Mesodermal cell (in vitro differentiated cells): ENCODE measurements around the gene CAMK2B.
"Not testable (repeated sequence)": the region's sequence is repeated elsewhere in the genome, so short reads cannot be mapped to it uniquely, and the experiment has no call there.

Source experiments
- H3K27ac ChIP-seq: 2 replicates; pipeline ENCODE4 v1.7.0; 2013; ENCODE audit warnings: mild to moderate bottlenecking, low read depth, low read length, moderate library complexity; ENCODE audit not compliant: severe bottlenecking
- H3K36me3 ChIP-seq: 2 replicates; pipeline ENCODE4 v1.7.1; 2013; ENCODE audit warnings: mild to moderate bottlenecking, low read length, moderate library complexity; ENCODE audit not compliant: control insufficient read depth, insufficient read depth
- H3K4me1 ChIP-seq: one replicate; pipeline ENCODE4 v1.7.1; 2013; ENCODE audit warnings: mild to moderate bottlenecking, low read length; ENCODE audit not compliant: insufficient read depth, control insufficient read depth, poor library complexity, severe bottlenecking
- H3K4me3 ChIP-seq: 2 replicates; pipeline ENCODE4 v1.7.0; 2013; ENCODE audit warnings: low read length, control low read depth, mild to moderate bottlenecking; ENCODE audit not compliant: insufficient read depth, poor library complexity, severe bottlenecking; ENCODE audit errors: extremely low read depth
- H3K9me3 ChIP-seq: 2 replicates; pipeline ENCODE4 v1.7.1; 2013; ENCODE audit warnings: mild to moderate bottlenecking, low read length, moderate library complexity; ENCODE audit not compliant: control insufficient read depth
- WGBS, 2 experiments: methylation state at CpG; one replicate each; pipeline ENCODE4 v1.1.5; 2013; ENCODE audit warnings: missing lambda C conversion rate in 2 of 2; ENCODE audit not compliant: insufficient coverage in 2 of 2; 5-methylcytosine and 5-hydroxymethylcytosine counted together

The CAMK2B gene

GRCh38 chr7:44186736-44187135 is 138.7 kb downstream of the CAMK2B start:
- Histone ChIP-seq H3K27ac (no peak overlapping the region), H3K36me3 (no peaks in the 10 kb centered on the region), H3K4me3 (no peak overlapping the region), H3K9me3 (peaks cover 6% of the 10 kb centered on the region), H3K4me1 (peaks cover 20% of the 10 kb centered on the region)
- 89 to 93% methylated on average over 2 to 5 of the region's 5 CpGs for WGBS, 2 experiments

GRCh38 chr7:44185729-44186128 is 139.7 kb downstream of the CAMK2B start:
- no peak overlapping the region for H3K27ac ChIP-seq
- no peak overlapping the region for H3K4me3 ChIP-seq
- H3K4me1 ChIP-seq, result peaks cover 20% of the 10 kb centered on the region
- 100% methylated on average over 1 of the region's 5 CpGs; no CpG with 5 or more reads in 1 of the 2 experiments for WGBS, 2 experiments
- H3K9me3 ChIP-seq, result peaks cover 6% of the 10 kb centered on the region
- H3K36me3 ChIP-seq, result no peaks in the 10 kb centered on the region

DNA sequence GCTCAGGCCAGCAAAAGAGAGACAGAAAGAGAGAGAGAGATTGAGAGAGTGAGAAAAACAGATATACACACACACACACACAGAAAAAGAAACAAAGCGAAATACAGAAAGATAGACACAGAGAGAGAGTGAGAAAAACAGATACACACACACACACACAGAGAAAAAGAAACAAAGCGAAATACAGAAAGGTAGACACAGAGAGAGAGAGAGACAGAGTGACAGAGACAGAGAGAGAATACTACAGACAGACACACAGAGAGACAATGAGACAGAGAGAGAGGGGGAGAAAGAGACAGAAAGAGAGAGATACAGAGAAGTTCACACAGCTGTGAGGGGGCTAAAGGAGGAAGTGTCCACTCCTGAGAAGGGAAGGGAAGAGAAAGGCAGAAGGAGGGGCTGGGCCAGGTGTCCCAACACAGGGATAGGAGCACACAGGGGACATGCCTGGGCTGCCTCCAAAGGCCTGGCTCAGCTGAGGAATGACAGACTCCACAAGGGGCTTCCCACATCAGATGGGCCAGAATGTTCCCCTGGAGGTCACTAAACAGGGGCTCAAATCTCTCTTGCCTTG is 140.4 kb downstream of the CAMK2B start:
- peak overlapping the region; percentile 1 for H3K27ac ChIP-seq

GRCh38 chr7:44184206-44184872 is 141.1 kb downstream of the CAMK2B start:
- Histone ChIP-seq H3K9me3 (peaks cover 6% of the 10 kb centered on the region), H3K27ac (peak overlapping the region; percentile 1), H3K36me3 (no peaks in the 10 kb centered on the region), H3K4me3 (no peak overlapping the region), H3K4me1 (peaks cover 20% of the 10 kb centered on the region)
- 74 to 82% methylated on average over 10 to 13 of the region's 16 CpGs for WGBS, 2 experiments

More for the DNA sequence above, 140.4 kb downstream of the CAMK2B start:
- Histone ChIP-seq H3K4me3 (no peak overlapping the region), H3K36me3 (no peaks in the 10 kb centered on the region), H3K9me3 (peaks cover 6% of the 10 kb centered on the region), H3K4me1 (peaks cover 20% of the 10 kb centered on the region)
- no CpG with 5 or more reads among the region's 2 CpGs for WGBS, 2 experiments

- Histone ChIP-seq H3K36me3 (no peaks in the 10 kb centered on the region), H3K4me1 (peaks cover 20% of the 10 kb centered on the region), H3K27ac (no peak overlapping the region), H3K9me3 (peaks cover 6% of the 10 kb centered on the region), H3K4me3 (no peak overlapping the region)
- WGBS, 2 experiments, result 51 to 80% methylated on average over 2 of the region's 2 CpGs
These were observed 142.0 kb downstream of the CAMK2B start for GRCh38 chr7:44183386-44183785.

GRCh38 chr7:44182827-44183226 is 142.6 kb downstream of the CAMK2B start:
- peaks cover 20% of the 10 kb centered on the region for H3K4me1 ChIP-seq
- H3K4me3 ChIP-seq, result no peak overlapping the region
- H3K27ac ChIP-seq, result no peak overlapping the region
- 76 to 86% methylated on average over 5 of the region's 5 CpGs for WGBS, 2 experiments
- peaks cover 6% of the 10 kb centered on the region for H3K9me3 ChIP-seq
- no peaks in the 10 kb centered on the region for H3K36me3 ChIP-seq

- 85 to 88% methylated on average over 1 to 3 of the region's 3 CpGs for WGBS, 2 experiments
- no peak overlapping the region for H3K4me3 ChIP-seq
These were observed 144.8 kb downstream of the CAMK2B start for GRCh38 chr7:44180631-44181030.

DNA sequence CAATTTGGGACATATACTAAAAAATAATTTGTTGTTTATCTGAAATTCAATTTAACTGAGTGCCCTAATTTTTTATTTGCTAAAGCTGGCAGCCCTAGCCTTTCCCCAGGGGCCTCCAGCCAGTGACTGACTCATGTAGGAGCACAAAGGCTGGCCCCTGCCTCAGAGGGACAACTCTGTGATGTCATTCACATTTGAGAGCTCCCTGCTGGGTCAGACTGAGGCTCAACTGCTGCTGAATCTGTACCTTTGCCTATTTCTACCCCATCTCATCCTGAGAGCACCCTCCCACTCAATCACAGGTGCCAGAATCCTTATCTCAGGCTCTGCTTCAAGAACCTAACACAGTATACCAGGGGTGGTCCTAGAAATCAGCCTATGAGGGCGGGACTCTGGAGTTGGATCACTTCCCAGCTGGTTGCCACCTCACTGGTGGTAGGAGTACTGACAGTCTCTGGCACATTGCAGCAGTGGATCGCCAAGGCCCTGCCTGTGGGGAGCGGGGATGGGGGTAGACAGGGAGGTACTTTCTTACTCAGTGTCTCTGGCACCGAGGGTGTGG is 147.7 kb downstream of the CAMK2B start:
- WGBS, 2 experiments, result 72 to 86% methylated on average over 3 to 4 of the region's 4 CpGs

More at GRCh38 chr7:44180631-44181030, 144.8 kb downstream of the CAMK2B start:
- no peak overlapping the region for H3K27ac ChIP-seq
- H3K36me3 ChIP-seq, result no peaks in the 10 kb centered on the region
- peaks cover 6% of the 10 kb centered on the region for H3K9me3 ChIP-seq
- peaks cover 17% of the 10 kb centered on the region for H3K4me1 ChIP-seq

DNA sequence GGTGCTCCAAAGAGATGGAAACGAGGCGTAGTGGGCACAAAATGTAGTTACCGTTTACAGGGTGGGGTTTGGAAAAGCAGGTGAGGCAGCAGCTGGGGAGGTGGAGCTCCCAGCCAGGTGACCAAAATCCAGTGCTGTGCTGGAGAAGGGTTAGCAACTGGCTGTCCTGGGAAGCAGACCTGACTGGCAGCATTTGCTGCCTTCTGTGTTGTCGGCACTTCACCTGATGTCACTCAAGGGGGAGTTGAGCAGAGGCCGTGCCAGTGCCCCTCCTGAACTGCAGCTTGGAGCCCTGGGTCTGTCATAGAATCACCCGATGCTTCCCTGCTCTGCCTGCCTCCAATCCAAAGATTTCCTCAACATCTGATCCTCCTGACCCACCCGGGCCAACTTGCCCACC is 148.9 kb downstream of the CAMK2B start:
- 91 to 96% methylated on average over 5 to 7 of the region's 7 CpGs for WGBS, 2 experiments
- no peak overlapping the region for H3K4me3 ChIP-seq
- H3K4me1 ChIP-seq, result no peaks in the 10 kb centered on the region
- no peak overlapping the region for H3K27ac ChIP-seq
- H3K9me3 ChIP-seq, result no peaks in the 10 kb centered on the region
- H3K36me3 ChIP-seq, result no peaks in the 10 kb centered on the region

More for the DNA sequence above, 147.7 kb downstream of the CAMK2B start:
- Histone ChIP-seq H3K27ac (no peak overlapping the region), H3K4me3 (no peak overlapping the region), H3K4me1 (no peaks in the 10 kb centered on the region), H3K36me3 (no peaks in the 10 kb centered on the region), H3K9me3 (peaks cover 5% of the 10 kb centered on the region)

DNA sequence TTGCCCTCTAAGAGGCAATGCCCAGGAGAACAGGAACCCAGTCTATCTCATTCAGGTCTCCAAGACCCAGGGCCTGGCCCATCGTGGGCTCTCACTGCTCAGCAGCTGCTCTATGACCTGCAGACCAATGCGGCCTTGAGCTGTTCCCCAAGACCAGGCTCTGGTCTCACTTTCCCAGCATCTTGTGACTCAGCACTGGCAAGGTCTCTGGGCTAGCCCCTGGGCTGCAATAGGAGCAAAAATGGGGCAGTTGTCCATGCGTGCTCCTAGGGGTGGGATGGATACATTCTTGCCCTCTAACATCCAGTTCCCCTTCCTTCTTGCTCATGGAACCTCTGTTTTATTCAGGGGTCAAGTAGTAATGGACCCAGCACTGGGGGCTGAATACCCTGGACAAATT is 149.7 kb downstream of the CAMK2B start:
- H3K36me3 ChIP-seq, result no peaks in the 10 kb centered on the region
- H3K4me1 ChIP-seq, result no peaks in the 10 kb centered on the region
- no peaks in the 10 kb centered on the region for H3K9me3 ChIP-seq
- no peak overlapping the region for H3K4me3 ChIP-seq
- H3K27ac ChIP-seq, result no peak overlapping the region
- 90 to 100% methylated on average over 3 of the region's 3 CpGs for WGBS, 2 experiments

DNA sequence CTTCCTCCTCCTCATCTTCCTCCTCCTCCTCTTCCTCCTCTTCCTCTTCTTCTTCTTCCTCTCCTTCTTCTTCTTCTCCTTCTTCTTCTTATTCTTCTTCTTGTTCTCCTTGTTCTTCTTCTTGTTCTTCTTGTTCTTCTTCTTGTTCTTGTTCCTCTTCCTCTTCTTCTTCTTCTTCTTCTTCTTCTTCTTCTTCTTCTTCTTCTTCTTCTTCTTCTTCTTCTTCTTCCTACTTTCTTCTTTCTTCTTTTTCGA is 150.8 kb downstream of the CAMK2B start:
- not testable (repeated sequence) for H3K4me3 ChIP-seq, H3K4me1 ChIP-seq, H3K27ac ChIP-seq, H3K36me3 ChIP-seq, H3K9me3 ChIP-seq
- 100% methylated on average over 1 of the region's 1 CpG; no CpG with 5 or more reads in 1 of the 2 experiments for WGBS, 2 experiments
